Spinal cord (tissue), 10 donors: Measurements from ENCODE around the gene AGXT2. TPM values are rescaled to one million over a fixed set of nuclear protein-coding genes. Genes with fewer than 3 reads are reported as not detected.

ENCODE experiments used
- DNase-seq, 6 donors: peaks; one replicate each; pipeline versions ENCODE4 v3.0.0 to v3.0.0-alpha.2; 2013 to 2015; ENCODE audit warnings: low spot score in 6 of 6, low read depth in 4 of 6
- H3K27ac ChIP-seq: one replicate; pipeline ENCODE4 v1.5.1; 2013; ENCODE audit warnings: low read depth, low read length, control low read depth
- H3K27me3 ChIP-seq: one replicate; pipeline ENCODE4 v1.6.1; 2013; ENCODE audit warnings: low read length; ENCODE audit not compliant: control insufficient read depth, insufficient read depth
- H3K36me3 ChIP-seq: one replicate; pipeline ENCODE4 v1.6.1; 2013; ENCODE audit warnings: low read length; ENCODE audit not compliant: control insufficient read depth, insufficient read depth
- H3K4me1 ChIP-seq: one replicate; pipeline ENCODE4 v1.6.1; 2013; ENCODE audit warnings: low read length; ENCODE audit not compliant: control insufficient read depth, insufficient read depth
- H3K4me3 ChIP-seq: one replicate; pipeline ENCODE4 v1.5.1; 2013; ENCODE audit warnings: low read depth, low read length, control low read depth
- H3K9me3 ChIP-seq: one replicate; pipeline ENCODE4 v1.6.1; 2013; ENCODE audit warnings: low read length; ENCODE audit not compliant: control insufficient read depth, insufficient read depth
- WGBS: methylation state at CpG from one replicate; pipeline ENCODE4 v1.1.5; 2013; ENCODE audit warnings: missing lambda C conversion rate; ENCODE audit not compliant: insufficient coverage; 5-methylcytosine and 5-hydroxymethylcytosine counted together
- polyA plus RNA-seq, 2 donors: library from polyadenylated mRNA; unstranded; fragments of 120-200 nt; gene quantifications; one replicate each; pipeline ENCODE4 v1.2.1, GENCODE V29; 2013; ENCODE audit not compliant: insufficient read length in 2 of 2
- total RNA-seq, 2 donors: library from RNA; depleted of rRNA in 1 of 2; stranded (reverse); fragments of 120-200 nt in 1 of 2; fragments of >200 nt in 1 of 2; gene quantifications; one replicate each; pipeline versions ENCODE4 v1.2.3 to v1.2.4, GENCODE V29; 2013 to 2014
- donor health status: healthy.

Gene AGXT2
- total and polyA plus RNA-seq, 4 donors, result 0.11 to 0.21 TPM; not detected in 2

DNA sequence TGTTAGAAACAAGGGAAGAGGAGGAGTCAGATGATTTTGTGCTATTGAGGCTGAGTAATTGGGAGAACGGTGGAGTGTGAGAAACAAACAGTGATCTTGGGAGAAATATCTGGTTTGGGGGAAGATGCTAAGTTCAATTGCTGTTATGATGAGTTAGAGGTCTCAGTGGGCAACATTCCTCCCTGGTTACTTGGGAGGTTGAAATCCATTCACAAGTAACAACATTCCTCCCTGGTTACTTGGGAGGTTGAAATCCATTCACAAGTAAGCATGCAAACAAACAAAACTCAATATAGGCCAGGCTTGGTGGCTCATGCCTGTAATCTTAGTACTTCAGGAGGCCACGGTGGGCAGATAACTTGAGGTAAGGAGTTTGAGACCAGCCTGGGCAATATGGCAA lies 38.7 kb downstream of the AGXT2 start:
- peaks cover 2% of the 10 kb centered on the region for H3K27me3 ChIP-seq
- no peak overlapping the region for H3K27ac ChIP-seq
- no peaks in the 10 kb centered on the region for H3K4me1 ChIP-seq
- H3K4me3 ChIP-seq, result no peak overlapping the region
- no peaks in the 10 kb centered on the region for H3K36me3 ChIP-seq
- H3K9me3 ChIP-seq, result no peaks in the 10 kb centered on the region
- WGBS, result 25% methylated on average over 1 of the region's 2 CpGs
- DNase-seq, result no peak

- H3K9me3 ChIP-seq, result no peaks in the 10 kb centered on the region
- peaks cover 2% of the 10 kb centered on the region for H3K27me3 ChIP-seq
- H3K27ac ChIP-seq, result no peak overlapping the region
- no peak for DNase-seq
- no peaks in the 10 kb centered on the region for H3K36me3 ChIP-seq
- H3K4me3 ChIP-seq, result no peak overlapping the region
- 83% methylated on average over 1 of the region's 1 CpG for WGBS
- peaks cover 7% of the 10 kb centered on the region for H3K4me1 ChIP-seq
These were observed 43.0 kb downstream of the AGXT2 start for GRCh38 chr5:35004771-35005170.

DNA sequence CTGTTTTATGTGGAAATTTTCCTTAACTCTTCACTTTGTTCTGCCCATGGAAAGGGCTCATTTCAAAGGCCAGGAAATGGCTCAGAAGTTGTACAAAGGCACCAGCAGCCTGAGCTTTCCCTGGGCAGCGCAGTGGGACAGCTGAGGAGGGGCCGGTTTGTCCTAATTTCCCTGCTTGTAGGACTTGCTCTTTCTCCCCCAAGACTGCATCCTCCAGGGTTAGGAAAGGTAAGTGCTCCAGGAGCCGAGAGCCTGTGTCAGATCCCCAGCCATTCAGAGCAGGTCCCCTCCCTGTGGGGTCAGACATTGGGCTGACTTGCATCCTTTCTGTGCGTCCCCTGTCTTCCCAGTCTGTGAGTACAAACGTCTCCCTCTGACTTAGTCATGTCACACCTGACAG lies 43.5 kb downstream of the AGXT2 start:
- Histone ChIP-seq H3K27ac (no peak overlapping the region), H3K9me3 (no peaks in the 10 kb centered on the region), H3K27me3 (peaks cover 2% of the 10 kb centered on the region), H3K36me3 (no peaks in the 10 kb centered on the region), H3K4me3 (no peak overlapping the region), H3K4me1 (peaks cover 7% of the 10 kb centered on the region)
- no peak for DNase-seq
- WGBS, result 77% methylated on average over 5 of the region's 5 CpGs

- WGBS, result 48% methylated on average over 12 of the region's 18 CpGs
These were observed 44.5 kb downstream of the AGXT2 start for GRCh38 chr5:35003018-35003957.

GRCh38 chr5:35002459-35002858 lies 45.3 kb downstream of the AGXT2 start:
- peaks cover 7% of the 10 kb centered on the region for H3K4me1 ChIP-seq
- DNase-seq, result no peak
- H3K9me3 ChIP-seq, result no peaks in the 10 kb centered on the region
- H3K36me3 ChIP-seq, result no peaks in the 10 kb centered on the region
- no peak overlapping the region for H3K4me3 ChIP-seq
- peaks cover 2% of the 10 kb centered on the region for H3K27me3 ChIP-seq
- H3K27ac ChIP-seq, result no peak overlapping the region
- WGBS, result 95% methylated on average over 4 of the region's 6 CpGs

More at GRCh38 chr5:35003018-35003957, 44.5 kb downstream of the AGXT2 start:
- H3K36me3 ChIP-seq, result no peaks in the 10 kb centered on the region
- peak in 5 of 6 donors; percentile 10 to 76 (median 26) for DNase-seq
- no peak overlapping the region for H3K4me3 ChIP-seq
- peaks cover 2% of the 10 kb centered on the region for H3K27me3 ChIP-seq
- H3K4me1 ChIP-seq, result peaks cover 7% of the 10 kb centered on the region
- H3K27ac ChIP-seq, result no peak overlapping the region
- no peaks in the 10 kb centered on the region for H3K9me3 ChIP-seq

DNA sequence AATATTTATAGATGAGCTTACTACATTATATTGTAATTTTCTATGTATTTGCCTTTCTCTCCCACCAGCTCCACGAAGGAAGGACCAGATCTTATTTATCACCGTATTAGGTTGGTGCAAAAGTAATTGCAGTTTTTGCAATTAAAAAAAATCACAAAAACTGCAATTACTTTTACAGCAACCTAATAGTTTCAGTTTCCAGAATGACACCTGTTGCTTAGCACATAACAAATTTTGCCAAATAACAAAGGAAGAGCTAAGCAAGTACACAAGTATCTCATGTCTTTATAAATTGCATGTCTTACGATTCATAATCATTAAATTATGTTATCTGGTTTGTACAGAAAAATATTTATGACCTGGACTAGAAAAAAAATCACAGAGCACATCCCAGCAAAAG lies 45.9 kb downstream of the AGXT2 start:
- Histone ChIP-seq H3K9me3 (no peaks in the 10 kb centered on the region), H3K36me3 (no peaks in the 10 kb centered on the region), H3K27me3 (peaks cover 2% of the 10 kb centered on the region), H3K4me1 (peaks cover 7% of the 10 kb centered on the region), H3K27ac (no peak overlapping the region), H3K4me3 (no peak overlapping the region)
- WGBS, result no CpG with 5 or more reads among the region's 3 CpGs
- no peak for DNase-seq

DNA sequence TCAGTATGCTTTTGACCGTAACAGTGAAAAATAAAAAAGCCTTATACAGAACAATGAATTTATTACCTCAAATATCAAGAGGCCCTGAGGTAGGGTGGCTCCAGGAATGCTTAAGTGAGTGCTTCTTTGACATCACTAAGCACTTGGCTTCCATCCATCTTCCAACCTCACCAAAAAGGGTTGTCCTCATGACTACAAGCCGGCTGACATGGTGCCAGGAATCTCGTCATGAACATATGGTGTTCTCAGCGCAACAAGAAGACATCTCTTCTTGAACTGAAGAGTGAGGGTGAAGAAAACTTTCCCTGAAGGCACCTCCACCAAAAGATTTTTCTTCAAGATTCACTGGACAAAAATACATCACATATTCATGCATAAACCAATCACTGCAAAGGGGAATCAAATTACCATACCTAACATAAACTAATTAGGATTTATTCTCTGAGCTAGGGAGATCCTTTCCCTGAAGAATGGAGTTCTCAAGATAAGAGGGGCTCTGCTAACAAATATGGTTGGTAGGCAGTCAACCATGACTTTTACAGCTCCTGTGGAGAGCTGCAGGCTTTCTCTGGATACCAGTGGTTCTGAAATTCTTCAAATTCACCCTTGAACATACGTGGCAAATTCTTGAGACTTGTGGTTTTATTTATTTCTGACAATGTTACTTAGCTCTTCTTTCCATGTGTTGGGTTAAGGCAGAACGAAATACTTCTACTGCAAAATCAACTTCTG lies 49.5 kb downstream of the AGXT2 start:
- Histone ChIP-seq H3K27me3 (no peaks in the 10 kb centered on the region), H3K9me3 (no peaks in the 10 kb centered on the region), H3K4me3 (no peak overlapping the region), H3K4me1 (peaks cover 4% of the 10 kb centered on the region), H3K27ac (no peak overlapping the region), H3K36me3 (no peaks in the 10 kb centered on the region)
- no peak for DNase-seq
- no CpG with 5 or more reads among the region's 6 CpGs for WGBS

DNA sequence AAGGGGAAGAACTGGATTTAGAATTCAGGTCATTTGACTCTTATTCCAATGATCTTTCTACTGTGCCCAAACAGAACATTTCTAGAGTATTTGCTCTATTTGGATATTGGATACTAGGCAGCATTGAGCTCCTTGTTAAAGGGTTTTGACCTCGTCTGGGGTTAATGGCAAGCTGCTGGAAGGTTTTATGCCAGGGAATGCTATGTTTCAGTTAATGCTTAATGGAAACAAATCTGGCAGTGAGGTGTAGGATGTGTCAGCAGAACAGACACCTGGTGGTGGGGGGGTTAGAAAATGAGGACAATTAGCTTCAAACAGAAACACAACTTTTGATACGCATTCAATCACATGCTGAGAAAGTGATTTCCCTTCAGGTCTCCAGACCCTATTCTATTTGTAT lies 51.5 kb downstream of the AGXT2 start:
- Histone ChIP-seq H3K9me3 (no peaks in the 10 kb centered on the region), H3K4me3 (no peak overlapping the region), H3K27me3 (no peaks in the 10 kb centered on the region), H3K4me1 (no peaks in the 10 kb centered on the region), H3K27ac (no peak overlapping the region), H3K36me3 (no peaks in the 10 kb centered on the region)
- DNase-seq, result no peak
- 92% methylated on average over 2 of the region's 2 CpGs for WGBS

DNA sequence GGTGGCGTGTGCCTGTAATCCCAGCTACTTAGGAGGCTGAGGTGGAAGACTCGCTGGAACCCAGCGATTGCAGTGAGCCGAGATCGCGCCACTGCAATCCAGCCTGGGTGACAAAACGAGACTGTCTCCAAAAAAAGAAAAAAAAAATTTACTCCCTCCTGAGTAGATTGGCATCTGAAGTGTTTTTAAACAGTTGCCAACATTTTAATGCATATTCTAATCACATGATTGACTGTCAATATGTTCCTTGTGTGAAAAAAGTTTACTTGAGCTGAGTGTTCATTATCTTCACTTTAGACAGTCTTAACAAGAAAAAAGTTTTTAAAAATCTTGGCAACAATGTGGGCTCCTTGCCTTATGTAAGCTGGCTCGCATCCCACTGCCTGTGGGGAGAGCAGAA lies 53.8 kb downstream of the AGXT2 start:
- DNase-seq, result peak in 1 of 6 donors; percentile 58
- Histone ChIP-seq H3K4me3 (no peak overlapping the region), H3K27me3 (no peaks in the 10 kb centered on the region), H3K9me3 (no peaks in the 10 kb centered on the region), H3K27ac (no peak overlapping the region), H3K4me1 (no peaks in the 10 kb centered on the region), H3K36me3 (no peaks in the 10 kb centered on the region)
- 60% methylated on average over 1 of the region's 8 CpGs for WGBS
